Mucosa of gallbladder (tissue), 1 donor: ENCODE data around the gene TXNRD3. TPM values are rescaled to one million over a fixed set of nuclear protein-coding genes. Genes with fewer than 3 reads are reported as not detected.

Experiments
- DNase-seq: peaks from one replicate; pipeline ENCODE4 v3.0.0-alpha.2; 2020; ENCODE audit warnings: low spot score
- total RNA-seq: library from RNA; stranded (reverse); gene quantifications from one replicate; pipeline ENCODE4 v1.2.1, GENCODE V29; 2021
- donor health status: DM: no; HTN: no; CAD: no.

Gene TXNRD3
- total RNA-seq: 6.4 TPM

DNA sequence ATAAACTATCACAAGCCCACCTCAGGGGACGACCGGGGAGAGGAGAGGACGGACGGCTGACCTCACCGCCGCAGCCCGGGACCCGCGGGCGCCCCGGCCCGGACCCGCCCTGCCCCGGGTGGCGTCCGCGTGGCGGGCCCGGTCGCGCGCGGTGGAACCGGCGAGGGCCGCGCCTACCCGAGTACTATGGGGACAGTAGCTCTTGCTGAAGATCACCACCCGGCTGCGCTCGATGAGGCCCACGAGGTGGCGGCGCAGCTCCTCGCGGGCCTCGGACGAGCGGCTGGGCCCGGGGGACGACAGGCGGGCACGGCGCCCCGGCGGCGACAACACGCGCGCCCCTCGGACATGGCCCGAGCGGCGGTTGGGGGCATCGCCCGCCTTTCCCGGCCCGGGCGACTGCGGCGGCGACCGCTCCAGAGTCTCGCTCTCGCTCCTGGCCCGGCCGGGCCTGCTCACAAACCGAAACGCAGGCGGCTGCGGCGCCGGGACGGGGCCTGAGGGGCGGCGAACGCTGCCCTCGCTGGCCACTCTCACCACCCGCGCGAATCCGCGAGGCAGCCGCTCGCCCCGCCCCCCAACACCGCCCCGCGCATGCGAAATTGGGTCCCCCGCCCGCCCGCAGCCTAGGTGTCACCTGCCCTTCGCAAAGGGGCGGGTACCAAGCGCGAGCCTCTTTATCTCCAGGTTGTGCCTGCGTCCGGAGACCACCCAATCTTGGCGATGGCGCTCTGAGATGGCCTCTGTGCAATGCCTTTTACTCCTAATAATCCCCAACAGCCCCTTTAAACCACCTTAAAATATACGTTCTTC, at the start of gene TXNRD3:
TSS of gene TXNRD3 (minus strand) at position 554 of the 813 bp plus-strand sequence.
- DNase-seq: peak; percentile 78

DNA sequence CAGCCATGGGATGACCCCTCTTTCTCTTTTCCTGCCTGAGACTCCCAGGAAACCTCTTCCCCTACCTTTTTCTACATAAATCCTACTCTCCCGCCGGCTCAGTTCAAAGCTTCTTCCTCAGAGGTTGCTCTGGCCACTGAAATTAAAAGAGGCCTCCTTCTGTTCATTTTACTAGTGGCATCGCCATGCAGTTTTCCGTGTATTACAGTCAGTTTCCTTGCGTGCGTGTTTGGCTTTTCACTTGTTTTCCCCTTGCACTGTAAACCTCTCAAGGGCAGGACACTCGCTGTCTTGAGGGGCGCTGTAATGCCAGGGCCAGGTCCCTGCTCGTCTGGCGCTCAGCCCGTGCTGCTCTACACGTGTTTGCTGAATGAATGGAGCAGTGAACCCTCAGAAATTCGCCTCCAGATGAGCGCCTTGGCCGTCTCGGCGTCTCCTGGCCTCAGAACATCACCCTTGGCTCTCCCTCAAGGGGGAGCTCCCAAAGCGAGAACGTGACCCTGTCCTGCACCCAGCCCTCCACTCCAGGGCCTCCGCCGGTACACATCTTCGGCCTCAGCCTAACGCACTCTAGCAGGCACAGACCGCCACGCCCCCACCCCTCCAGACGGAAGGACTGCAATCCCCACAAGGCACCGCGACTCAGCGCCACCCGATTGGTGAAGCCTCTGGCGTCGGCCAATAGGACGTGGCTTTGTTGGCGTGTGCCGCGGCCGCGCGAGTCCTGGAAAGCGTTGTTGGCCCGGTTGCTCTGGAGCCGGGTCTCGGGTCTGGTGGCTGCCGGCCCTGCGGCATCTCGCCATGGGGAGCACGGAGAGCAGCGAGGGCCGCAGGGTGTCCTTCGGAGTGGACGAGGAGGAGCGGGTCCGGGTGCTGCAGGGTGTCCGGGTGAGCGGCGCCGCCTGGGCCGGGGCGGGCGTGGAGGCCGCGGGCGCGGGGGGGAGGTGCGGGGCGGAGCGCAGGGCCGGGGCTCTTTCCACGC, 48.9 kb upstream of the TXNRD3 start, which contains the start of gene CHCHD6:
TSS of gene CHCHD6 (plus strand) at position 729 of the 982 bp plus-strand sequence. CDS start at position 802, 73 bp downstream.
- peak; percentile 96 for DNase-seq

DNA sequence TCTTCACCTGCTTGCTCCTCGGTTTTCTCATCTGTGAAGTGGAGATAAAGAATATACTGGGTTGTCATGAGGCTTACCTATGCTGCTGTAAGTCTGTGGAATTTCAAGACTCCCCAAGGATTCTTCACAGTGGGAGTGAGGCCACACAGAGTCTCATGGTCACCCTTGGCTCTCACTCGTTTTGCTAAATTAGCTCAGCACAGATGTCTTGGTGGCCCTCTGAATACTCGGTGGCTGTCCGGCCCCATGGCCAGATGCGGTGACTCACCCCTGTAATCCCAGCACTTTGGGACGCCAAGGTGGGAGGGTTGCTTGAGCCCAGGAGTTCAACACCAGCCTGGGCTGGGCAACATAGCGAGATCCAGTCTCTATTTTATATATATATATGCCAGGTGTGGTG, 44.1 kb upstream of the TXNRD3 start:
- DNase-seq: no peak

DNA sequence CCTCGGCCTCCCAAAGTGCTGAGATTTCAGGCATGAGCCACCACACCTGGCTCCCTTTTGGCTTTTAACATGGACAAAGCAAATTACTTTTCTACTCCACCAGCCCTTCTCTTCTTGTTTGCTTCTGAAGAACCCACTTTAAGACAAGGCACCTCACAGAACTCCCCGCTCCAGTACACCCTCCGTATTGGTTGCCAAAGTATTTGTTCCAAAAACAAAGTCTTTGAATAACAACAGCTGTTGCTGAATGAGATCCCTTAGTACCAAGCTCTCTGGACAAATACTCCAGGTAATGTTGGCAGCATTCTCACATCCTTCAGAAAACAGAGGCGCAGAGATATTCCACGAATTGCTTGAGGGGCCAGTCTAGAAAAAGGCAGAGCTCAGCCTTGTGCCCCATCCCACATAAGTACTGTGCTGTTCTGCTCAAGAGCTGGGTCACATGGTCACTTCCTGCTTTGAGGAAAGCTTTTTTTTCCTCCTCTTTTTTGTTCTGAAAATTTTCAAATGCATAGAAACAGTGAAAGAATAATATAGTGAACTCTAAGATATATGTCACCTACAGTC, 41.9 kb upstream of the TXNRD3 start:
- no peak for DNase-seq

DNA sequence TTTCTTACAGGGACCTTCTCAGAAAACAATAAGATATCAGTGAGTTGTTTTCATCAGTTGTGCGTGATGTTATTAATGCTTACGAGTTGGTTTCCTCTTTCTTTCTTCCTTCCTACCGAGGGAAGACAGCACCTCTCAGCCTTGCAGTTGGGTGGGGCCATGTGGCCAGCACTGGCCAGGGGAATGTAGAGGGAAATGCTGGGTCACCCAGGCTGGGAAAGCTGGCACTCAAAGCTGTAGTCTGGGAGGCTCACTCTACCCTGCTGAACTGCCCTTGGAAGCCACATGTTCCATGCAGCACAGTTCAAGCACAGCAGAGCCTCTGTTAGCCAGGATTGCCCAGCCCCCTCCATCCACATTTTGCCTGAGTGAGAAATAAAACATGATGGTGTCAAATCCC, 39.0 kb upstream of the TXNRD3 start:
- DNase-seq: no peak

DNA sequence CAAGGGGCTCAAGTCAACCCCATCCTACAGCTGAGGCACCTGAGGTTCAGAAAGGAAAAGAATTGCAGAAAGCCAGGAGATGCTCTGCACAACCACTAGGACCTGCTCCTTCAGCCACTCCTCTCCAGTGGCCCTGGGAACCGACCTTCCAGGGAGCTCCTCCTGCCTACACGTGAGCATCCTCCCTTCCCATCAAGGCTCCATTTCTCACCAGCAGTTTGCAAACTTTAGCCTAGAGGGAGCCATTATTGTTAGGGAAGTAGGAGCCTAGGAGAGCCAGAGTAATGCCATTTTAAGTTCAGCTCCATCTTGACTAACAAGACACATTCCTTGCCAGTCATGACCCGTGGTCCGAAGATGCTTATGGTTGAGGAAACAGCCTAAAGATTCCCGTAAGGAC, 37.9 kb upstream of the TXNRD3 start:
- no peak for DNase-seq

DNA sequence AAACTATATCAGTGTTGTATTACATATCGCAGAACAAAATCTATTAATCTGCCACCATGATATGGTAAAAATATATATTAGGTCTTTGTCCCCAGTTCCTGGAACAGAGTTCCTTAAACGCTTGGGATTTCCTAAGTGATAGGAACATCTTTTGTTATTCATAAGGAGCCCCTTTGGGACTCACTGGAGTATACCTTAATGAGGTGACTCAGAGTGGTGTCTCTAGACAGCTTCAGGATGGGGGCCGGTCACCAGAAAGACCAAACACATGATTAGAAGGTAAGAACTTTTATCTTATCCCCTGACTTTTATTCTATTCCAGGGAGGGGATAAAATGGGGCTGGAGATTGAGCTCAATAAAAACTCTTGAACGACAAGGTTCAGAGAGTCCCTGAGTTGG, 36.8 kb upstream of the TXNRD3 start:
- DNase-seq: no peak

DNA sequence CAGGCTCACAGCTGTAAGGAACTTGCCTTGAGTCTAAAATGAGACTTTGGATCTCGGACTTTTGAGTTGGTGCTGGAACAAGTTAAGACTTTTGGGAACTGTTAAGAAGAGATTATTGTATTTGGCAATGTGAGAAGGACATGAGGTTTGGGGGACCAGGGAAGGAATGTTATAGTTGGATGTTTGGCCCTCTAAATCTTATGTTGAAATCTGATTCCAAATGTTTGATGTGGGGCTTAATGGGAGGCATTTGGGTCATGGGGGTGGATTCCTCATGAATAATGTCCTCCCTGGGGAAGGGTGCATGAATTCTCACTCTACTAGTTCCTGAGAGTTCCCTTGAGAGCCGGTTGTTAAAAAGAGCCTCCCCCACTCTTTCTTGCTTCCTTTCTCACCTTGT, 30.6 kb upstream of the TXNRD3 start:
- DNase-seq: no peak

DNA sequence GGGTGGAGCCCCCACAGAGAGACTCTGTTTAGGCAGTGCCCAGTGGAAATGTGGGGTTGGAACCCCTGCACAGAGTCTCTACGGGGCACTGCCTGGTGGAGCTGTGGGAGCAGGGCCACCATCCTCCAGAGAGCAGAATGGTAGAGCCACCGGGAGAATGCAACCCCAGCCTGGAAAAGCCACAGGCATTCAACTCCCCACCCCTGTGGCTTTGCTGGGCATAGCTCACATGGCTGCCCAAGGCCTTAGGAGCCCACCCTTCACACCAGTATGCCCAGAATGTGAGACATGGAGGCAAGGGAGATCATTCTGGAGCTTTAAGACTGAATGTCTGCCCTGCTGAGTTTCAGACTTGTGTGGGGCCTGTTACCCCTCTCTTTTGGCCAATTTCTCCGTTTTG, 30.1 kb upstream of the TXNRD3 start:
- no peak for DNase-seq

DNA sequence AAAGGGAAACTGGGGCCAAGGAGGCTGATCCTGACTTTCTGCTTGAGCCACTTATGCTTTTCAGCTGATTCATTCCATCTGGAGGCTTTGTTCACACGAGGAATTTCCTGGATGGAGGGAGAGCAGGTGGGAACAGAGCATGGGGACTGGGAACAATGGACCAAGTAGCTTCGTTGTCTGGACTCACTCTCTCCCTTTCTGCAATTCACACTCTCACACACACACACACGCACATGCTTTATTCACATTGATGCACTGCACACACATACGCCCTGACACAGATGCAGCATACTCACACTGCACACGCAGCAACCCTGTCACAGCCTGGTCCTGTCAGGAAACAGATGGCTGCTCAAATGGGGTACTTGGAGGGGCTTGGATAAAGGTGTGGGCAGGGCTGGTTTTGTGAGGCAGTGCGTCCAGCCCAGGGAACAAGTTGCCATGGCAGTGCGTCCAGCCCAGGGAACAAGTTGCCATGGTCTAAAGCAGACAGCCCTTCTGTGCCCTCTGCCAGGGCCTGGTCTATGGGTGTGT, 29.4 kb upstream of the TXNRD3 start:
- DNase-seq: no peak

DNA sequence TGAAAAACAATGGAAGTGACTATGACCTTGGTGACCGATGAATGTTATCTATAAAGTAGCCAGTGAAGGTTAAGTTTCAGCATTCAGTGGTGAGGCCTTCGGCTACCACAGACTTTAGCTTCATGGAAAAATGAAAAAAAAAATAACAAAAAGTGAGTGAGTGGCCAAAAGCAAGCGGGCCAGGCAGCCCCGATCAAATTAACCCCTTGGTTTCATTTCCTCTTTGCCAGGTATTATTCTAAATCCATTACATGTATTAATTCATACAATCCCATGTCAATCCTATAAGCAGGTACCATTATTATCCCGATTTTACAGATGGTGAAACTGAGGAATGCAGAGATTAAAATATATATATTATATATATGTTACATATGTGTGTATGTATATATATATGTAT, 28.1 kb upstream of the TXNRD3 start:
- DNase-seq: no peak

DNA sequence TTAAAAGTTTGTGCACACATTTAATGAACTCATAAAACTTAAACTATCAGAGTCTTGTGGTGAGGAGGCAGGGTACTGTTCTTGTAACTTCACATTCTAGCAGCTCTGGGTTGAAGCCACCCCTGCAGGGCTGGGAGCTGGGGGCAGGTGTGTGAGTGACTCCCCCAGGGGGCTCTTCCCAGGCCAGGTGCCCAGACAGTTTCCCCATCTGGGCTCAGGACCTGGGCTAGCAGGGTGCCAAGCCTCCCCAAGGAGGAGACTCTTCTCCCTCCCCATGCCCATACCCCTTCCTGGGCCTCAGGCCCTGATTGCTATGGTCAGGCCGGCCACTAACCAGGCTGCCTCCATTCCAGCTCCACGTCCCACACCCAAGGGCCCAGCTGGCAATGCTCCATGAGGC, 27.1 kb upstream of the TXNRD3 start:
- no peak for DNase-seq

DNA sequence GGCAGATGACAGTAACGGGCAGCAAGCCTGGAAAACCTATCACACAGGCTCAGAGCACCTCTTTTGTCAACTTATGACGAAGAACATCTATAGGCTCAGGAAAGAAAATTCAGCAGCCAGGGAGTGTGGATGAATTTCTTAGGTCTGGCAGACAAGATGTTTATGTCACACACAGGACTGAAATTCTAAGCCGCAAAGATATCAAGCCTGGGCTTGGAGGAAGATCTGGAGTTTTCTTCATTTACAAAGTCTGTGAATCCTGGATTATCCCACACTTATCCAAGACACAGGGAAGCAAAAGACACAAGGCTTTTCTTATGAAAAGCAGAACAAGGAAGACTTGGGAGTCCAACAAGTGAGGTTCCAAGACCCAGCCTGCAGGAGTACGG, 25.7 kb upstream of the TXNRD3 start:
- no peak for DNase-seq

DNA sequence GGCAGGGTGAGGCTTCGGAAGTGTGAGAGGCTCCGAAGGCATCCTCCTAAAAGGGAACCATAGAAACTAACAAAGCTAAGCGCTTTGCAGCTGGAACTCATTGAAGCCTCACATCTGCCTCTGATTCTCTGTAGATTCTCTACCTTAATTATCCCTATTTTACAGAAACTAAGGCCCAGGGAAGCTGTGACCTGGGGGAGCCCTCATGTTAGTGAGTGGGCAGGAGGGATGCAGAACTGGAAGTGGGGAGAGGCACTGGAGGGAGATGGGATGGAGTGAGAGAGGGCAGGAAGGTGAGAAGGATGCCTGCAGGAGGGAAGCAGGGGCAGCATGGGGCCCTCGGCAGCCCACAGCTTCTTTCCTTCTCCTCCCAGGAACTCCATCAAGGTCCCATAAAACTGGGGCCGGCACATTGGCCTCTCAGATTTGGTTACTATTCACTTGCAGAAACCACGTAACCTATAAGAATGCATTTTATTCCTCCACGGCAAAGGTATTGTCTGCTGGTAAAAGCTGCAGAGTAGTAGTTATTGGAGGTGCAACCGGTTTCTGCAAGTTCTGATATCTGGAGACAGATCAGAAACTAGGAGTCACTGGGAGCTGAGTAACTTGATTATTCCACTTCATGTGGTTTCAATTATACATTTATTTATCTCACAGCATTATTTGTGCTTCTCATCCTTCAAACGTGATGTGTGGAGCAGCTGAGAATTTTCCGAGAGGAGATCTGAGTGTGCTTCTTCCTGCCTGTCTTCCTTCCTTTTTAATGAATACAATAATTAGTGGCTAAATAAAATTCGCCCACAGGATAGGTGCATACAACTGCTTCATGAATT, 25.1 kb upstream of the TXNRD3 start:
- no peak for DNase-seq

DNA sequence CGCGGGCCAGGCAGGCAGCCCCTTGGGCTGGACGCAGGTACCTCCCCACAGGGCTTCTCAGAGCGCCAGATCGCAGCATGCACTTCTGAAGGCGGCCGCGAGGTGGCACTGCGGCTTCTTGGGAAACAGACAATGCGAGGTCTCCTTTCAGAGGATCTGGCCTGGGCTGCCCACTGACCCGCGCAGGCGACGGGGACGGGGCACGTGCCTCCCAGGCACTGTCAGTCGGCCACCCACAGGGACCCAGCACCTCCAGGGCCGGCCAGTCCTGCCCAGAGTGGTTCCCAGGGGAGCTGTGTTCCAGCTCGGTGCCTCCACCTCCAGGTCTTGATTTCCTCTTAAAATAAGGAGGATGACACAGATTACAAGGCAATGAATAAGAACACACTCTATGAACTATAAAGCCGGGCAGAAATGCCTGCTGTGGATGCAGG, 24.4 kb upstream of the TXNRD3 start:
- peak; percentile 83 for DNase-seq

DNA sequence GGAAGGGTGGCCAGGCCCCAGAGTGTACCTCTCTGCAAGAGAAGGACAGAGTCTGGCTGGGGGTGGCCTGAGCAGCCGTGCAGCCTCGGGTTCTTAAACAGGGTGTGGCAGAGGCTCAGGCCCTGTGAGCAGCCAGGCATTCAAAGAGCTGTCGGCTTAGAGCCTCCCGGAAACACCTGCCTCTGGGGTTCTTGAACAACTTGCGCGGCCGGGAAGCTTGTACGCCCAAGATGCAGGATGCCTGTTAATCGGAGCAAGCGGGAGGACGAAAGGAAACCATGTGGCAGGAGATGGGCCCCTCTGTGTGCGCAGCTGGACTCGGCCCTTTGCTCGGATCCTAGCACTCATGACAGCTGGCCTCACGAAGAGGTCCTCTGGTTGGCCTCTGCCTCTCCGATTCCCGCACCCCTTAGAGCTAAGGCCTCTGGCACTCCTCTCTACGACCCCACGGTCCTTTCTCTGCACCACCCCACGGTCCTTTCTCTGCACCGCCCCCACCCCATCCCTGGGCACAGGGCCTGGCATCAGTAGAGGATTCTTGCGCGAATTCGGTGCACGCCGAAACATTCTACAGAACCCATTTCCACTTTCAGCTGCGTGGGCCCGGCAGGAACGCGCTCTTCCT, 23.9 kb upstream of the TXNRD3 start:
- no peak for DNase-seq

DNA sequence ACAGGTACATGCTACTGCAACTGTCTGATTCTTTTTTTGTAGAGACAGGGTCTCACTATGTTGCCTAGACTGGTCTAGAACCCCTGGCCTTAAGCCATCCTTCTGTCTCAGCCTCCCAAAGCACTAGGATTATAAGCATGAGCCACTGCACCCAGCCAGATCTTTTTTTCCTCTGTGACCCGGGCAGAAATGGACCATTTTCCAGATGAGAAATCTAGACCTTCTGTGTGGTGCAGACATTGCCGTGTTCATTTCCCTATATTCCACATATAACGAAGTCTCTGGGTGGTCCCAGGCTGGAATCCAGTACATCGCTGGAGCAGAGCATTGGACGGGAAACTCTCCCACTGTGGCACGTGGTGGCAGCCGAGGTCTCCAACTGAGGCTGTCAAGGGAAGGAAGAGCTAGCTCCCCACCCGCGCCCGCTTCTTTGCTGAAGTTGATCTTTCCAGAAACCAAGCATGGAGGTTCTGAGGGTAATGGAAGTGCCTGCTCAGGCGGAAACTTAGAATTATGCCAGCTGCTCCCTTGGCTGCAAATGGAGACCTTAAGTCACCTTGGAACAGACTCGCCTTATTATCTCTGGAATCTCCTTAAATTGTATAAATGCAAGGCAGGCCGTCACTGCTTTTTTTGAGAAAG, 23.1 kb upstream of the TXNRD3 start:
- DNase-seq: no peak

DNA sequence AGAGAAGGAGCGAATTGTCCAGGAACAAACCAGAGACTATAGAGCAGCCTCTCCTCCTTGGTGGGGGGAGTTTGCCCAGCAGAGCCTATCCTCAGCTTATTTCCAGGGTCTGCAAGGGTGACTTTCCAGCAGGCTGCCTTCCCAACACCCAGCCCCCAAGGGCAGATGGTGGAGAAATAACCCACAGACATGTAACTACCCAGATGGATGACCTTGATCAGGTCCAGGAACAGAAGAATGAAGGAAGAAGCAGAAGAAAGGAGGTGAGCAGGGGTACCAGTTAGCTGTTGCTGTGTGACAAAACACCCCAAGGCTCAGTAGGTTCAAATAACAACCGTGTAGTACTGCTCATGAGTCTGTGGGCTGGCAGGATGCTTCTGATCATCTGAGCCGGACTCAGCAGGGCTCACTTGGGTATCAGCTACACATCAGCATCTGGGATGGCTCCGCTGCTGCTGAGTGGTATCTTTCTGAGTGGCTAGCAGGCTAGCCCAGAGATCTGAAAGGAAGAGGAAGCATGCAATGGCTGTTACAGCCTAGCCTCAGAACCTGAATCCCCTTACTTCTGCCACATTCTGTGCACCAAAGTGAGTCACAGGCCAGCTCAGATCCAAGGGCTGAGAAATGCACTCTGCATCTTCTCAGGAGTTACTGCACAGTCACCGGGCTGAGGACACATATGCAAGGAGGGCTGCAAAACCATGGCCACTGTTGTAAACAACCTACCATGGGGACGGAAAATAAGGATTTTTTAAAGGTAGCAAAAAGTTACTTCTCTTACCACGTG, 22.2 kb upstream of the TXNRD3 start:
- DNase-seq: no peak

DNA sequence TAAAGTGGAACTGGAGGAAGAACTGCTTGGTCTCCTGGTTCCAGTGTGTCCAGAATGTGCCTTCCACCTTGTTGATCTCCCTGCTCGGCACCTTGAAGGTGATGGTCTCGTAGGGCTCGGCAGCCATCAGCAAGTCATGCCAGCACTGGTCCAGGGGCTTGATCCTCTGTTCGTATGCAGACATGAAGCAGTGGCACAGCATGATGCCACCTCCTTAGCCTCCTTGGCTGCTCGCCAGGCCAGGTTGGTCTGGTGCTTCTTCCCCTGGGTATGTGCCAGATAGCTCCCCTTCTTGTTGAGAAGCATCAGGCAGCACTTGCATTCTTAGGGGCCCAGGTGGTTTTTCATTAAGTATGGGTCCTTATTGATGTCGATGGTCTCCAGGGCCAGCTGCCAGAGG, 17.8 kb upstream of the TXNRD3 start:
- no peak for DNase-seq
